ENCODE data around the gene CHGA.

GRCh38 chr14:92950193-92950540 is 27.2 kb downstream of the CHGA start:
- no peak for TF ChIP-seq CTCF (IDR thresholded peaks at IDR 0.05)
- no peak for TF ChIP-seq POLR2A (IDR thresholded peaks at IDR 0.05)
